DND-41 (cell line): ENCODE data around the gene KCTD11.
A peak's percentile ranks its signal among the peaks of the same experiment; 100 is the strongest.

ENCODE experiments used
- ATAC-seq: fragments of 200-7000 bp; cut with Tn5 transposase; 3 replicates; pipeline ENCODE4 v1.9.1; 2021; ENCODE audit warnings: low read depth; ENCODE audit not compliant: insufficient read depth
- DNase-seq: peaks from one replicate; pipeline ENCODE4 v3.0.0-alpha.2; 2020
- H2AFZ ChIP-seq: 2 replicates; pipeline ENCODE4 v1.6.0; 2012; ENCODE audit warnings: low read depth, low read length
- H3K27ac ChIP-seq: 2 replicates; pipeline ENCODE4 v1.5.1; 2012; ENCODE audit warnings: low read length, inconsistent platforms
- H3K27me3 ChIP-seq: fragments of 200-600 bp; sonication (generic); 2 replicates; pipeline ENCODE4 v1.6.0; 2012; ENCODE audit warnings: low read length, mild to moderate bottlenecking, inconsistent platforms; ENCODE audit not compliant: insufficient read depth, poor library complexity
- H3K36me3 ChIP-seq: 2 replicates; pipeline ENCODE4 v1.5.1; 2012; ENCODE audit warnings: low read length, inconsistent platforms; ENCODE audit not compliant: insufficient read depth
- H3K4me1 ChIP-seq: 2 replicates; pipeline ENCODE4 v1.5.1; 2012; ENCODE audit warnings: mild to moderate bottlenecking, low read length; ENCODE audit not compliant: insufficient read depth
- H3K4me2 ChIP-seq: 2 replicates; pipeline ENCODE4 v1.6.0; 2012; ENCODE audit warnings: mild to moderate bottlenecking, moderate library complexity, low read length, inconsistent platforms; ENCODE audit not compliant: insufficient read depth
- H3K4me3 ChIP-seq, 2 experiments: fragments of 200-600 bp in 1 of 2; shearing (Covaris generic) in 1 of 2; 2 replicates each; pipeline ENCODE4 v1.5.1; 2012 to 2016; ENCODE audit warnings: inconsistent platforms in 2 of 2, low read length in 2 of 2, mild to moderate bottlenecking in 2 of 2, low read depth in 1 of 2, moderate library complexity in 1 of 2
- H3K79me2 ChIP-seq: 2 replicates; pipeline ENCODE4 v1.6.0; 2012; ENCODE audit warnings: low read length, inconsistent platforms; ENCODE audit not compliant: insufficient read depth
- H3K9ac ChIP-seq: 2 replicates; pipeline ENCODE4 v1.6.0; 2012; ENCODE audit warnings: low read depth, mild to moderate bottlenecking, inconsistent platforms, low read length, moderate library complexity
- H3K9me3 ChIP-seq: 2 replicates; pipeline ENCODE4 v1.5.1; 2012; ENCODE audit warnings: low read length, moderate library complexity, mild to moderate bottlenecking, inconsistent platforms; ENCODE audit not compliant: insufficient read depth, severe bottlenecking
- H4K20me1 ChIP-seq: 2 replicates; pipeline ENCODE4 v1.6.0; 2012; ENCODE audit warnings: low read length; ENCODE audit not compliant: insufficient read depth
- CTCF ChIP-seq: IDR thresholded peaks from 2 replicates; pipeline ENCODE4 v1.5.1; 2012; ENCODE audit warnings: borderline replicate concordance, low read length, moderate library complexity, mild to moderate bottlenecking; ENCODE audit not compliant: poor library complexity, severe bottlenecking; ENCODE audit errors: extremely low read depth
- EZH2 ChIP-seq: IDR thresholded peaks from 3 replicates; pipeline ENCODE4 v1.6.1; 2012; ENCODE audit warnings: borderline replicate concordance, low read depth, mild to moderate bottlenecking, moderate library complexity, low read length, inconsistent platforms; ENCODE audit not compliant: severe bottlenecking

KCTD11 gene

GRCh38 chr17:7403977-7404736, 52.2 kb downstream of the KCTD11 start, which contains the start of gene TMEM256:
TSS of gene TMEM256 (minus strand) at chr17:7404097. CDS start at chr17:7404084, 13 bp downstream.
- Histone ChIP-seq H4K20me1 (0 out of 2 replicates have a peak, but pooled peaks cover 2% of the 10 kb centered on the region), H3K27me3 (no peaks in the 10 kb centered on the region), H3K9ac (peak within 1 kb of the TSS; percentile 82), H3K27ac (peak within 1 kb of the TSS; percentile 83), H3K79me2 (peaks cover 9% of the 10 kb centered on the region; the same call in 1 of the 2 replicates), H3K4me1 (peaks cover 25% of the 10 kb centered on the region), H3K36me3 (peaks cover 8% of the 10 kb centered on the region), H3K9me3 (no peaks in the 10 kb centered on the region), H3K4me2 (peak within 1 kb of the TSS; percentile 96), H3K4me3 (peak within 1 kb of the TSS; percentile 73 to 89), H2AFZ (peak within 1 kb of the TSS; percentile 75)
- no peak for TF ChIP-seq CTCF
- no peak for TF ChIP-seq EZH2
- DNase-seq: peak; percentile 98
- peak; percentile 96 for ATAC-seq
